Left lung (tissue), 14 donors: ENCODE results near the gene ERCC2. TPM values are rescaled to one million over a fixed set of nuclear protein-coding genes. Genes with fewer than 3 reads are reported as not detected.

Experiments used
- ATAC-seq: fragments of 200-7000 bp; cut with Tn5 transposase; one replicate; pipeline ENCODE4 v1.9.1; 2020; ENCODE audit warnings: moderate library complexity
- DNase-seq, 4 donors: peaks; one replicate each; pipeline ENCODE4 v3.0.0-alpha.2; 2013 to 2020
- H3K27ac ChIP-seq, 2 donors: fragments of 200-600 bp; sonication (generic) in 1 of 2; one replicate each; pipeline versions ENCODE4 v1.5.0 to v1.8.0; 2020 to 2021
- H3K27me3 ChIP-seq, 2 donors: fragments of 200-600 bp; sonication (generic) in 1 of 2; one replicate each; pipeline versions ENCODE4 v1.5.0 to v1.8.0; 2020 to 2021
- H3K36me3 ChIP-seq, 2 donors: fragments of 200-600 bp; sonication (generic) in 1 of 2; one replicate each; pipeline versions ENCODE4 v1.5.0 to v1.8.0; 2020 to 2021
- H3K4me1 ChIP-seq, 2 donors: fragments of 200-600 bp; one replicate each; pipeline ENCODE4 v1.8.0; 2021
- H3K4me3 ChIP-seq, 2 donors: fragments of 200-600 bp; sonication (generic) in 1 of 2; one replicate each; pipeline versions ENCODE4 v1.5.0 to v1.8.0; 2020 to 2021; ENCODE audit warnings: mild to moderate bottlenecking in 1 of 2
- H3K9me3 ChIP-seq, 2 donors: fragments of 200-600 bp; sonication (generic) in 1 of 2; one replicate each; pipeline versions ENCODE4 v1.5.0 to v1.8.0; 2020 to 2021
- intact Hi-C, 2 donors: fragments of 100-400 bp; cut with DNase I; formaldehyde crosslinking; loops; one replicate each; pipeline versions ENCODE4 v1.11.2 to v1.14.2; 2022
- long read RNA-seq, 12 donors: library from polyadenylated mRNA in 2 of 12; unstranded in 2 of 12; transcript quantifications; one replicate each; pipeline ENCODE4 v2.0.0 and lab custom pipeline, GENCODE V29; 2019 to 2026
- polyA plus RNA-seq, 6 donors: library from polyadenylated mRNA; unstranded; fragments of 120-200 nt; gene quantifications; one replicate each; pipeline ENCODE4 v1.2.1, GENCODE V29; 2013; ENCODE audit not compliant: insufficient read length in 6 of 6
- total RNA-seq, 2 donors: library from RNA; stranded (reverse); fragmentation: NEBNext Ultra II Directional; extraction: Animal tissue kit (Norgen Biotek cat#: 25700); gene quantifications; one replicate each; pipeline ENCODE4 v1.2.1, GENCODE V29; 2021
- TF ChIP-seq, protein P1 (sequence below), 2 donors: fragments of 200-600 bp; sonication (generic) in 1 of 2; IDR thresholded peaks; one replicate each; pipeline versions ENCODE4 v1.5.0 to v1.8.0; 2021; ENCODE audit warnings: antibody characterized with exemption in 2 of 2
- donor health status: DM: no; HTN: yes; CAD: no.
- donor health status: DM: no; HTN: no; CAD: no.

ERCC2 gene
- total RNA-seq (10 to 100 TPM; 21.2 to 23.5 TPM), polyA plus RNA-seq (10 to 100 TPM; 29.5 to 36.7 (median 32.9) TPM)
- long read RNA-seq, donor 1, full-length matches to known transcripts = 5 of 5 reads
- long read RNA-seq, donor 1, partial matches to known transcripts = 0 of 5 reads
- long read RNA-seq, donor 1, other reads (novel, unspliced or antisense) = 0 of 5 reads
- long read RNA-seq, donor 2, full-length matches to known transcripts = 4 of 4 reads
- long read RNA-seq, donor 2, partial matches to known transcripts = 0 of 4 reads
- long read RNA-seq, donor 2, other reads (novel, unspliced or antisense) = 0 of 4 reads
- long read RNA-seq, donor 3, full-length matches to known transcripts = 4 of 4 reads
- long read RNA-seq, donor 3, partial matches to known transcripts = 0 of 4 reads
- long read RNA-seq, donor 3, other reads (novel, unspliced or antisense) = 0 of 4 reads
- long read RNA-seq, donor 4, full-length matches to known transcripts = 3 of 6 reads
- long read RNA-seq, donor 4, partial matches to known transcripts = 1 of 6 reads
- long read RNA-seq, donor 4, other reads (novel, unspliced or antisense) = 2 of 6 reads
- long read RNA-seq, donor 5, full-length matches to known transcripts = 4 of 4 reads
- long read RNA-seq, donor 5, partial matches to known transcripts = 0 of 4 reads
- long read RNA-seq, donor 5, other reads (novel, unspliced or antisense) = 0 of 4 reads
- long read RNA-seq, donor 6, full-length matches to known transcripts = 1 of 1 reads
- long read RNA-seq, donor 6, partial matches to known transcripts = 0 of 1 reads
- long read RNA-seq, donor 6, other reads (novel, unspliced or antisense) = 0 of 1 reads
- long read RNA-seq, donor 7 = 0 reads
- long read RNA-seq, donor 8, full-length matches to known transcripts = 3 of 3 reads
- long read RNA-seq, donor 8, partial matches to known transcripts = 0 of 3 reads
- long read RNA-seq, donor 8, other reads (novel, unspliced or antisense) = 0 of 3 reads
- long read RNA-seq, donor 9 = 0 reads
- long read RNA-seq, donor 10, full-length matches to known transcripts = 10 of 15 reads
- long read RNA-seq, donor 10, partial matches to known transcripts = 1 of 15 reads
- long read RNA-seq, donor 10, other reads (novel, unspliced or antisense) = 4 of 15 reads
- long read RNA-seq, donor 11 = 0 reads
- long read RNA-seq, donor 12 = 0 reads

DNA sequence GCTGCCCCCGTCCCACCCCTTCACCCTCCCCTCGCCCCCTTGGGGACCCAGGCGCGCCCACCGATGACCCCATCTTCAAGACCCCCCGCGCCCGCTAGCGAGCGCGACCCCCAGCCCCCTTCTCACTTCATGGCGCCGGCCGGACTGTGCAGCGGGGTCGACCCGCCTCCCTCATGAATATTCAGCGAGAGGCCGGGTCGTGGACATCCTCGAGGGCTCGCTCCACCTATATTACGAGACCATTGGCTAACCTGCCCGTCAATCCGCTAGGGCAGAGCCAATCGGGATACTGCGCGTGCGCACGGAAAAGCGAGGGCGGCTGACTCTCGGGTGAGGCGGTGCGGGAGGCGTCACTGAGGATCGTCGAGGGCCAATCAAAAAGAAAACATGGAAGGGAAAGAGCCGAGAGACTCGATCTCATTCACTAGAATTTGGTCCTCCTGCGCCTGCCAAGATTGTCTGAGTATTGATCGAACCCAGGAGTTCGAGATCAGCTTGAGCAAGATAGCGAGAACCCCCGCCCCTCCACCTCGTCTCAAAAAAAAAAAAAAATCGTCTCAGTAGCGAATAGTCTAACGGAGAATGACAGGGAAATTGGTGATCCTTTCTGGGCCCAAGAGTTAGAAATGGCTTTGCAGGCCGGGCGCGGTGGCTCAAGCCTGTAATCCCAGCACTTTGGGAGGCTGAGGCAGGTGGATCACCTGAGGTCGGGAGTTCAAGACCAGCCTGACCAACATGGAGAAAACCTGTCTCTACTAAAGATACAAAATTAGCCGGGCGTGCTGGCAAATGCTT is at the start of gene ERCC2:
Gene ERCC2, minus strand, starts transcription at position 164 of the 795 bp plus-strand sequence. Its CDS starts 33 bp downstream, at position 131.
- TF ChIP-seq, protein P1, sequence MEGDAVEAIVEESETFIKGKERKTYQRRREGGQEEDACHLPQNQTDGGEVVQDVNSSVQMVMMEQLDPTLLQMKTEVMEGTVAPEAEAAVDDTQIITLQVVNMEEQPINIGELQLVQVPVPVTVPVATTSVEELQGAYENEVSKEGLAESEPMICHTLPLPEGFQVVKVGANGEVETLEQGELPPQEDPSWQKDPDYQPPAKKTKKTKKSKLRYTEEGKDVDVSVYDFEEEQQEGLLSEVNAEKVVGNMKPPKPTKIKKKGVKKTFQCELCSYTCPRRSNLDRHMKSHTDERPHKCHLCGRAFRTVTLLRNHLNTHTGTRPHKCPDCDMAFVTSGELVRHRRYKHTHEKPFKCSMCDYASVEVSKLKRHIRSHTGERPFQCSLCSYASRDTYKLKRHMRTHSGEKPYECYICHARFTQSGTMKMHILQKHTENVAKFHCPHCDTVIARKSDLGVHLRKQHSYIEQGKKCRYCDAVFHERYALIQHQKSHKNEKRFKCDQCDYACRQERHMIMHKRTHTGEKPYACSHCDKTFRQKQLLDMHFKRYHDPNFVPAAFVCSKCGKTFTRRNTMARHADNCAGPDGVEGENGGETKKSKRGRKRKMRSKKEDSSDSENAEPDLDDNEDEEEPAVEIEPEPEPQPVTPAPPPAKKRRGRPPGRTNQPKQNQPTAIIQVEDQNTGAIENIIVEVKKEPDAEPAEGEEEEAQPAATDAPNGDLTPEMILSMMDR (IDR thresholded peaks at IDR 0.05) = no peak
- Histone ChIP-seq H3K9me3 (no peaks in the 10 kb centered on the region), H3K4me3 (peak within 1 kb of the TSS; percentile 78 to 87), H3K27me3 (no peaks in the 10 kb centered on the region), H3K4me1 (peaks cover 0 to 17% of the 10 kb centered on the region in 2 donors), H3K27ac (peak within 1 kb of the TSS; percentile 76 to 86), H3K36me3 (peaks cover 0 to 7% of the 10 kb centered on the region in 2 donors)
- intact Hi-C loops = no loop called here
- peak; percentile 97 to 99 (median 99) for DNase-seq
- ATAC-seq = peak; percentile 99

DNA sequence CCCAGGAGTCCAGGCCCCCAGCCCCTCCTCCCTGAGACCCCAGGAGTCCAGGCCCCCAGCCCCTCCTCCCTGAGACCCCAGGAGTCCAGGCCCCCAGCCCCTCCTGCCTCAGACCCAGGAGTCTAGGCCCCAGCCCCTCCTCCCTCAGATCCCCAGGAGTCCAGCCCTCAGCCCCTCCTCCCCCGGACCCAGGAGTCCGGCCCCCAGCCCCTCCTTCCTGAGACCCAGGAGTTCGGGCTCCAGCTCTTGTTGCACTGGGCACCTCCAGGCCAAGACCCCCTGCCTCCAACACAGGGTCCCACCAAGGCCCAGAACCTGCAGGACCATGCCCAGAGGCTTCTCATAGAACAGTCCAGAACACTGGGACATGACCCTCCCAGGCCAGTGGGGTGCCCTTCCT is 49.5 kb upstream of the ERCC2 start:
- Histone ChIP-seq H3K4me1 (peaks cover 12 to 58% of the 10 kb centered on the region in 2 donors), H3K36me3 (peaks cover 0 to 57% of the 10 kb centered on the region in 2 donors), H3K27ac (peak overlapping the region in 1 of 2 donors; percentile 58), H3K4me3 (no peak overlapping the region), H3K27me3 (no peaks in the 10 kb centered on the region), H3K9me3 (no peaks in the 10 kb centered on the region)
- intact Hi-C loops = no loop called here
- TF ChIP-seq, protein P1 (IDR thresholded peaks at IDR 0.05) = no peak
- DNase-seq (no peak), ATAC-seq (no peak)

DNA sequence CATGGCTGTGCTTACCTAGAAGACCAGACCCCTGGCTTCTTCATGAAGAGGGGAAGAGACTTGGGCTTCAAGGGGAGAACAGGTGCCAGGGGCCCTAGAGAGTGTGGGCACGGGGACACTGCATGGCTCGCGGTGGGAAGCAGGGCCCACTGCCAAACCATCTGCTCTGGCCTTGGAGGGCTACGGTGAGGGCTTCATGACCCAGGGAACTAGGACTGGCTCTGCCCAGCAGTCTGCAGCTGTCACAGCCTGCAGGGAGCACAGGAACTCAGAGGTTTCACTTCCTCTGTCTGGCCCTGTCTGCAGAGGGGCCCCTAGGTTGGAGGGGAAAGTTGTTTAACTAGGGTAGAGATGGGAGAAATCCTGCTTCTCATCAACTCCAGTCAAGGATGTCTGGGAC is 49.0 kb upstream of the ERCC2 start:
- DNase-seq = peak in 1 of 4 donors; percentile 63
- Histone ChIP-seq H3K4me3 (no peak overlapping the region), H3K27me3 (no peaks in the 10 kb centered on the region), H3K36me3 (peaks cover 0 to 62% of the 10 kb centered on the region in 2 donors), H3K27ac (peak overlapping the region in 1 of 2 donors; percentile 58), H3K9me3 (no peaks in the 10 kb centered on the region), H3K4me1 (peaks cover 8 to 53% of the 10 kb centered on the region in 2 donors)
- intact Hi-C loops = no loop called here
- ATAC-seq = no peak
- TF ChIP-seq, protein P1 (IDR thresholded peaks at IDR 0.05) = no peak

DNA sequence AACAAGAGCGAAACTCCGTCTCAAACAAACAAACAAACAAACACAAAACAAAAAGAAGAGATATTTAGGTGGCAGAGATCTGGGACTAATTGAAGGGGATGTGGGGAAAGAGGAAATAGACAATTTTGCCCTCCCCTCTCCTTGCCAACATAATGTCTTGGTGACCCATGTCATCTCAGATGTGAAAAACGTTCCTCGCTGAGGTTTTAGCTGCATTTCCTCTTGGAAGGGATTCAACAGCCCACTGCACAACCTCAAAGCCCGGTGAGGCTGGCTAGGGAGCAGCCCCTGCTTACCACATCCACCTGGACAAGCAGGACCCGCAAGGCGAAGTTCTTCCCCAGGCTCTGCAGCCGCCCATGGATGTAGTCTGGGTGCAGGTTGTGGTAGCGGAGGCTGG is 48.4 kb upstream of the ERCC2 start:
- TF ChIP-seq, protein P1 (IDR thresholded peaks at IDR 0.05) = no peak
- Histone ChIP-seq H3K4me1 (peaks cover 5 to 47% of the 10 kb centered on the region in 2 donors), H3K27ac (peak overlapping the region in 1 of 2 donors; percentile 58), H3K4me3 (no peak overlapping the region), H3K9me3 (no peaks in the 10 kb centered on the region), H3K36me3 (peaks cover 0 to 68% of the 10 kb centered on the region in 2 donors), H3K27me3 (no peaks in the 10 kb centered on the region)
- no peak for DNase-seq
- intact Hi-C loops = no loop called here
- ATAC-seq = no peak
